GM19238 (cell line): ENCODE data around the gene LRRC55.

Experiments used
- DNase-seq: peaks from one replicate; pipeline ENCODE4 v3.0.0; 2011; ENCODE audit warnings: low spot score; ENCODE audit not compliant: insufficient read length

The LRRC55 gene

DNA sequence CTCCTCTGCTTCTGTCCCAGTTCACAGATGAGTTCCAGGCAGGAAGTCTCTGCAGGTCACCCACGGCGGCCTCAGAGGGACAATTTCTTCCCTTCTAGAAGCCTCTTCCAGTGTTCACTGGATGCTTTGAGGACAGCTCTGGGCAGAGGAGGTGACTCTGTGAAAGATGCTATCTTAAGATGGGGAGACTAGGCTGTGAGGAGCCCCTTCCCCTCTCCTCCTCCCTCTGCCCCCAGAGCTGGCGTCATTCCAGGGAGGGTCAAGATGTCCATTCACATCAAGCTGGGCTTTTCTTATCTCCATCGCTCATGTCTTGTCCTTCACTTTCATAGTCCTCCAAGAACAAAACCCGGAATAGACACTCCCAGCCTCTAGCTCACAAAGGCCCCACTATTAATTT lies 51.9 kb downstream of the LRRC55 start:
- no peak for DNase-seq

GRCh38 chr11:57235761-57236703 lies 54.3 kb downstream of the LRRC55 start:
- DNase-seq = no peak

DNA sequence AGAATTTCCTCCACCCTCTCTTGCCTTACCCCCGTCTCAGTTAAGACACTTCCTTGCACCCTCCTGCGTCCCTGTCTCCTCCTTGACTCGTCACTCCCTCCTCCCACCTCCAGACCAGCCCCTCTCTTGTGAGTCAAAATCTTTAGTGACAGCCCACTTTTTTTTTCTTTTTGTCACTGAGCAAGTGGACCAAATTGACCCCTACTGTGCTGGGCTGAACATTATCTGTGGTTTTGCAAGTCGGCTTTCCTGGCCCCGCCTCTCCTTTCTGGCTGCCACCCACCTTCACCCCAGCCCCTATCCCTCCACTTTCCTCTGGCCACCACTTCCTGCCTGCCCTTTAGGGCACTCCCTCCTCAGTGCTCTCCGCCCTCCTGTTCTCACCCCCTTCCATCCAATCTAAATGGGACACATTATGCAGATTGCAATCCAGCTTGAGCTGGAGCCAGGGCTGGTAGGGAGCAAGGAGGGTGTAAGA lies 55.5 kb downstream of the LRRC55 start, which contains the start of gene APLNR:
TSS of gene APLNR (minus strand) at position 47 of the 478 bp plus-strand sequence. CDS start 246 bp downstream, outside the sequence.
- no peak for DNase-seq

DNA sequence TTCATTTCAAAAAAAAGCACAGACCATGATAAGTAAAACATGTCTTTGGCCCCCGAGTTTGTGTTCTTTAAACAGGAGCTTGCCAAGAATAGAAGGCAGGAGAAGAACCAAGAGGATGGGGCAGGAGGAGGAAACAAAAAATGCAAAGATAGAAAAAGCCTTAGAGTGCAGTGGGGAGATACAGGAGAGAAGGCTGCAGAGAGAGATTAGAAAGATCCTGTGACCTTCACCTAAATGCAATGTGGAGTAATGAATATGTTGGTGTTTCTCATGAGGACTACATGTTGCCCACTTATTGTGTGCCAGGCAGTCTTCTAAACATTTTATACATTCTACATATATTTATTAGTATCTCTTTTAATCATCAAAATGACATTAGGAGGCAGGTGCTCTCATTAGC lies 57.6 kb downstream of the LRRC55 start:
- DNase-seq = no peak

DNA sequence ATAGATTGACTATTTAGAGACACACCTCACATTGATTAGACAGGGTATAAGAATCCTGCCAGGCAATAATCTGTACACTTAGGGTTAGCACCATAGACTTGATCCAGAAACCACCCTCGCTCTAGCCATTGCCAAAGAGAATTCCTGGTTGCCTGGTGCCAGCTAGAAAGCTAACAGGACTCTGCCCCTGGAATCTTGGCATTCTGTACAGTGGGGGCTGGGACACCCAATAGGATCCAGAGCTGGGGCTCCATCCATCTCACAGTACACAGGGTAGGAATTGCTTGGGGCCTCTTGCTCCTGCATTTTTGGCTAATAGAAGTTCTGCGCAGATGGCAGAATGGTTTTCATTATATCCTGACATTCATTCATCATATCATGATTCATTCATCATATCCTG lies 58.3 kb downstream of the LRRC55 start:
- no peak for DNase-seq

- DNase-seq = no peak
Measured at GRCh38 chr11:57240757-57241156, 59.0 kb downstream of the LRRC55 start.
